Activated gamma-delta T cell (primary cell): Measurements from ENCODE around the gene MACF1.
"Not testable (repeated sequence)": the region's sequence is repeated elsewhere in the genome, so short reads cannot be mapped to it uniquely, and the experiment has no call there.

Experiments
- DNase-seq: peaks from one replicate; lab custom pipeline; 2025; lab: John Stamatoyannopoulos, UW

Gene MACF1

GRCh38 chr1:39422614-39423013 lies 218.1 kb downstream of the MACF1 start:
- no peak for DNase-seq

GRCh38 chr1:39425151-39425550 lies 220.7 kb downstream of the MACF1 start:
- no peak for DNase-seq

GRCh38 chr1:39425634-39426033 lies 221.1 kb downstream of the MACF1 start:
- DNase-seq: no peak

- DNase-seq: no peak
These were observed 221.9 kb downstream of the MACF1 start for GRCh38 chr1:39426346-39426745.

GRCh38 chr1:39427374-39427773 lies 222.9 kb downstream of the MACF1 start:
- DNase-seq: no peak

GRCh38 chr1:39427912-39428311 lies 223.4 kb downstream of the MACF1 start:
- DNase-seq: no peak

- DNase-seq: no peak
These were observed 227.4 kb downstream of the MACF1 start for GRCh38 chr1:39431927-39432326.

- DNase-seq: no peak
These were observed 230.4 kb downstream of the MACF1 start for GRCh38 chr1:39434797-39435395.

- no peak for DNase-seq
These were observed 231.1 kb downstream of the MACF1 start for GRCh38 chr1:39435597-39435996.

GRCh38 chr1:39436842-39437241 lies 232.3 kb downstream of the MACF1 start:
- no peak for DNase-seq

- DNase-seq: no peak
These were observed 233.5 kb downstream of the MACF1 start for GRCh38 chr1:39438042-39438441.

- no peak for DNase-seq
These were observed 236.4 kb downstream of the MACF1 start for GRCh38 chr1:39440856-39441255.

GRCh38 chr1:39441797-39442196 lies 237.3 kb downstream of the MACF1 start:
- no peak for DNase-seq

GRCh38 chr1:39445573-39445972 lies 241.1 kb downstream of the MACF1 start:
- no peak for DNase-seq

- no peak for DNase-seq
These were observed 242.6 kb downstream of the MACF1 start for GRCh38 chr1:39446986-39447567.

- not testable (repeated sequence) for DNase-seq
These were observed 245.5 kb downstream of the MACF1 start for GRCh38 chr1:39450041-39450440.

- DNase-seq: no peak
These were observed 246.6 kb downstream of the MACF1 start for GRCh38 chr1:39450956-39451606.

GRCh38 chr1:39452081-39452480 lies 247.6 kb downstream of the MACF1 start:
- no peak for DNase-seq

- no peak for DNase-seq
These were observed 248.0 kb downstream of the MACF1 start for GRCh38 chr1:39452540-39452939.

GRCh38 chr1:39453603-39454002 lies 249.1 kb downstream of the MACF1 start:
- DNase-seq: no peak

GRCh38 chr1:39458991-39459390 lies 254.5 kb downstream of the MACF1 start:
- no peak for DNase-seq

- no peak for DNase-seq
These were observed 257.6 kb downstream of the MACF1 start for GRCh38 chr1:39462074-39462473.

- no peak for DNase-seq
These were observed 262.1 kb downstream of the MACF1 start for GRCh38 chr1:39466413-39467107.
